Medulla oblongata (tissue), 1 donor: ENCODE data around the gene BRINP3.
"Not testable (repeated sequence)": the region's sequence is repeated elsewhere in the genome, so short reads cannot be mapped to it uniquely, and the experiment has no call there.

Experiments
- DNase-seq: peaks from one replicate; pipeline ENCODE4 v3.0.0-alpha.2; 2015; ENCODE audit errors: extremely low spot score

The BRINP3 gene

GRCh38 chr1:190183588-190183987 lies 294.1 kb downstream of the BRINP3 start:
- DNase-seq = no peak

DNA sequence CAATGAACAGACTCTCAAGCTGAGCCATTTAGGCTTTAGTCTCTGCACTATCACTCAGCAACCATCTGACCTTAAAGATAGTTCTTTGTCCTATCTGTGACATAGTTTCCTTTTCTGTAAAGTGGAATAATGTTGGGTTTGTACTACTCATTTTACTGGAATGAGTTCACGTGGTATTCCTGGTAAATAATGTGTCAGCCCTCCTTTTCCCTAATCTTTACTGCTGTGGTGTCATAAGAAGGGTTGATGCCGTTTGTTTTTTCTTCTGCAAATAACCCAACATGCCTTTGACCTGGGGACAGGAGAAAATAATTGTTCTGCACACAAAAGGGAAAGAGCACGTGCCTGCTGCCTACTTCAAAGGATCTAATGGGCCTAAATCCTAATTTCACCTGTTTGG lies 297.8 kb downstream of the BRINP3 start:
- no peak for DNase-seq

DNA sequence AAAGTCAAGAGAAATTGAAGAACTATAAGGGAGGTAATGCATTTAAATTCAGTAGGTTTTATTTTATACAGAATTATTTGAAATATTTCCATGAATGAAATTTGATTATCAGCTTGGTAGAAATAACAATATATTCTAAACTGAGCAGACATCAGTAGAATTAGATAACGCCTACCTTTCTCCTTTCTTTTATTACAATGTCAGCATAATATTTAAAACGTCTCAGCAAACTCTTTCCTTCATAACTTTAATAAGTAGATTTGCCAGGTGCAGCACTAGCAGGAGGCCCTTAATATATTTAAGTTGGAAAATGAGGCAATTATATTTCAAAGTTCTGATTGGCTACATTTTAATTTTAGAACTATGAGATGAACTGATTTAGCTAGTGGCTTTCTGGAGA lies 298.8 kb downstream of the BRINP3 start:
- no peak for DNase-seq

DNA sequence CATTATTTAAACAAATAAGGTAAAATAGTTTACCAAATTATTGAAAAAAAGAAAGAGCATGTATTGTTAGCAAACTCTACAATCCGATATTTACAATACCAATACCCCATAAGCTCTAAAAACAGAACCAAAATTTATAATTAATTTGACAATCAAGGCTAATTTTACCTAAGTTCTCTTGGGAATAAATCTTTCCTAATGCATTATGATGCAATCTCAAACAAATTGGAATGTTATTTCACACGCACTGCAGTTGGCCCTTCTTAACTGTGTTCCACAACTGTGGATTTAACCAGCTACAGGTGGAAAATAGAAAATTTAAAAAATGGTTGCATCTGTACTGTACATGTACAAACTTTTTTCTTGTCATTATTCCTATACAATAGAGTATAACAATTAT lies 300.1 kb downstream of the BRINP3 start:
- DNase-seq = no peak

- DNase-seq = no peak
These were observed 300.9 kb downstream of the BRINP3 start for GRCh38 chr1:190176776-190177175.

DNA sequence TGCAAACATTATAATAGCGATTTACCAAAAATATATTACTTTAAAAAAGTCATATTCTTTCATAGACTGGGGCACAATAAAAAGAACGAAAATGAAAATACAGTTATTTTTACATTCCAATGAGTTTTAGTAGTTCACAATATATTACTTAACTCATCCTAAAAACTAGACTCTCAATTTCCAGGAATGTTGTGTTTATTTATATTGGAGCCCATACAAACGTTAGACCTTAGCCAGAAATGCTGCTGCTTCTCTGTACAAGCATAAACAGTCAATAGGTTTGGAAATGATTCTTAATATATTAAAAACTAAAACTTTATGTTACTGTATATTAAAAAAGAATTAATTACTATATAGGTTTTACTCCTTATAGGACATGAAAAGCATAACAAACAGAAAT lies 302.3 kb downstream of the BRINP3 start:
- DNase-seq = no peak

- DNase-seq = no peak
These were observed 304.8 kb downstream of the BRINP3 start for GRCh38 chr1:190172651-190173430.

DNA sequence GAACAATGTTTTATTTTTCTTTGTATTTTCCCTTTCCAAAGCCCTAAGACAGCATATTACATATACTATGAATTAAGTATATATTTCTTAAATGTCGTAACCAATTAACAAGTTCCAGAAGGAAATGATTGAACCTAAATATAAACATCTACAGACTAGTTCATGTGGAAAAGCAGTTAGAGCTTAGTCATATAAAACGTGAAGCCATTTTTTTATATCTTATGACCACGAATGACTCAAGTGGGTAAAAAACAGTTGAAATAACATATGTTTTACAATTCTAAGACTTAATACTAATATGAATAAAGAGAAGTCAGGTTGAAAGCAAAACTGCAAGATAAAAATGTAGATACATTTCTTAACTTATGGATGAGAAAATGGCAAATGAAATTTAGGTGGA lies 307.3 kb downstream of the BRINP3 start:
- DNase-seq = no peak

DNA sequence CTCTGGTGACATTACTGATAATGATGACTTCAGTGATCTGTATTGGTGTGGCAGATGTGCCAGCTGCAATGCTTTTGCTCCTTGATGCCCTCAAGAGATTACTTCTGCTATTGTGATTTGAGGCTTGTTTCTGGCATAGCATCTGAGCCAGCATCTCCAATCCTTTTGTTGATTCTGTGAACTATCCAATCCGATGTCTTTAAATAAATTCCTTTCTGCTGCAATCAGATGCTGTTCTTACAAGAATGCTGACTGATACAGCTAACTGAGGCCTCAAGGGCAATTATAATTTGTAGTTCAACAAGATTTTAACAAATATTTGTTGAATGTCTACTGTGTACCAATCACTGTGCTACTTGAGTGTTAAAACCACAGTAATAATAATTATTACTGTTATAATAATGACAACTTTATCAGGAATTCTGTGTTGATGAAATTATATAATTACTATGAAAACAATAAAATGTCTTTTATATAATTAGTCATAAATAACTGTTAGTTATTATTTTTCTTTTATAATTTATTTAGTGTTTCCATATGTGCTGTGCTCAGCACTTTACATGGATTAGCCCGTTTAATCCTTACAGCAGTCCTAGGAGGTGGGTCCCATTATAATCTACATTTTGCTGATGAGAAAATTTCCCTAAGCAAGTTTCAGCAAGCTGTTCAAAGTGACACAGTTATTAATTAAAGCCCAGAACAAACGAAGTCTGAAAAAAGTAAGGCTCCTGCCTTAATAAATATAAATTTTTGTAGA lies 308.2 kb downstream of the BRINP3 start:
- DNase-seq = peak; percentile 5

DNA sequence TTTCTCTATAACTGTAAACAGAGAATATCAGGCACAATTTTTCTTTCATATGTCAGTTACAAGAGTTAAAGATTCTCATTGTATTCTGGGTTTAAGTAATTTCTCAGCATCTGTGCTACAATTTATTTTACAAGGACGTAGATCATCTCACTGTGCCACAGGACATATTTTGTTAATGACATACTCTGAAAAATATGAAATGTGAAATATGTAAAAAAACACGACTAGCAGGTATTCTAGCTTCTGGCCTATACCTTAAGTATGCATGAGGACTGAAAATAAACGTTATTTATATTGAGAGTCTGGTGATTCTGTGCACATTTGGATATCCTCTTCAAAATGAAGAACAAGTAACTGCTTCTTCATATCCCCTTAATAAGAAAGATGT lies 308.8 kb downstream of the BRINP3 start:
- DNase-seq = no peak

DNA sequence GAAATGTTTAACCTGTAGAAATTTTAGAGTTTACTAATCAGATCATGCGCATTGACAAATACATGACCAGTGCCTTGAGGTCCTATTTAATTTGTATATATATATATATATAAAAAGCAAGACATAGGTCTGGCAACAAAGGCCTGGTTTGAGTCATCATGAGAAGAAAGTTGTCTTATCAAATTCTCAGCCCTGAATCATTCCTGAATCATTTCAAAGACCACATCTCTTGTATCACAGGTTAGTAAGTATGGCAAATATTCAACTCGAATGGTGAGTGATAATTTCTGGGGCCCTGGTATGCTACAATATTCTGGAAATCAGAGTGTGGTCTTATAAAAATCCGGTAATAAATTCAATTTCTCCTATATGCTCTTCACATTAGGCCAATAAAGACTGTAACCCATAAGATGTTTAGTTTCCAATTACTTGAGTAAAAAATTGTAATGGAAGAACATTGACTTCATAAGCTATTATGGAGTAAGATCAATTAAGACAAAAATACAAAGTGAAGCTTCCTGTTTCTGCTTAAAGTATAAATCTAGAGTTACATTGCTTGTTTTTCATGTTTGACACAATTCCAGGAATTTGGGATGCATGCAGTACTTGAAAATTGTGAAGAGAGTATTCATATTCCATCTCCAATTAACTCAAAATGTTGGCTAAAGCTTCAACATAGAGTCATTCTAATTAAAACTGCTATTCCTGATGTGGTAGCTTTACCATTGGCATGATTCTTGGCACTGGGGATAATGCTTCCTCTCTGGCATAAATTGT lies 309.4 kb downstream of the BRINP3 start:
- no peak for DNase-seq

DNA sequence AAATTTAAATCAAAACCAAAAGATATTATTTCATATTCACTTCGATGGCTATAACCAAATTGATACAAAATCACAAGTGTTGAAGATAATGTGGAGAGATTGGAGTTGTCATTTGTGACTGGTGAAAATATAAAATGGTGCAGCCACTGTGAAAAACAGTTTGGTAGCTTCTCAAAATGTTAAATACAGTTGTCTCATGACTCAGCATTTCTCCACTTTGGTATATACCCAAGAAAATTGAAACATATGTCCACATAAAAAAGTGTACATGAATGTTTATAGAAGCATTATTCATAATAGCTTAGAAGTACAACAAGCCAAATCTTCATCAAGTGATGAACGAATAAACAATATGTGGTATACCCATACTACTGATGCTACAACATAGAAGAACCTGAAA lies 318.5 kb downstream of the BRINP3 start:
- DNase-seq = no peak

- peak; percentile 21 for DNase-seq
These were observed 322.9 kb downstream of the BRINP3 start for GRCh38 chr1:190154744-190155143.

DNA sequence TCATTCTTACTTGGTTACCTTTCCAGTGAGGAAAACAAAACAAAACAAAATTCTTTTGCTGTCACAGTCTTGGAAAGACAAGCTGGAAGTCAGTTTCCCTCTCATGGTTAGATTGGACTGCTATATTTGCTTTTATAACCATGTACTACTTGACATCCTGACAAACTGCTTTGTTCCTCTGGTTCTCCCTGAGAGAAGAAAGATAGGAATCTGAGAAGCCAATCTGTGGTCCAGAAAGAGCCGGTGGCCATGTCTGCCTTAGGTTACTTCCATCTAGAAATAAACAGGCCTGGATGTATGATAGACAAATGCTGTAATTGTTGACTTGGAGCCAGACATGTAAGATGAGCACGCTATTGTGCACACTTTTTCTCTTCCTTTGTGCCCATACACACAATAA lies 330.0 kb downstream of the BRINP3 start:
- no peak for DNase-seq

DNA sequence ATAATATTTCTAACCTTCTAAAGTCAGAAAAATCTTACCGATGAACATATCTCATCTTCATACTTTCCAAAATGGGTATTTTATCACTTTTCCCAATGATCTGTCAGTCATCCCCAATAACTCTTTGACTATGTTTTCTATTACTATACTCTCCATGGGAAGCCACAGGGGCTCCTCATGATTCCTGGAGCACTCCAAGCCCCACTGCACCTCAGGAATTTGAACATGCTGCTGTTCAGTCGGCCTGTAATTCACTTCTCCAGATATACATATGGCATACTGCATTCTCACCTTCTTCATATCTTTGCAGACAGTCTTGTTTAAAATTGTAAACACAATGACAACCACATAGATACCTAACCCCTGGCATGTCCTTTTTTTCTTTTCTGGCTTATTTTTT lies 333.0 kb downstream of the BRINP3 start:
- DNase-seq = no peak

DNA sequence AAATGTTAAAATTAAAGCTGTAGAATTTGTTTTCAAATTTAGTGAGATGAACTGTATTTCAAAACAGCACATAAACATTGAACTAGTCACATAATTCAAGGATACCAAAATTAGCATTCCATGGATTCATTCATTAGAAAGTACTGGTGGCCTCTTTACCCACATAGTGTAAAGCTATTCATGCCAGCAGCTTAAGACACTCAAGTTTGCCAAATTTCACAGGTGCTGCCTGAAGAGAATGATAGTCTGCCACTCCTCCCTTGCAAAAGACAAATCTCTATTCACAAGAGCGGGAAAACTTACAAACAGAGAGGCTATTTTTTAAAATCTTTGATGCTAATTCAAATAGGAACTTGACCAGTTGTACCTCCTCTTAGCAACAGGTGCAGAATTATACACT lies 337.0 kb downstream of the BRINP3 start:
- DNase-seq = no peak

- DNase-seq = no peak
These were observed 339.0 kb downstream of the BRINP3 start for GRCh38 chr1:190138702-190139101.

GRCh38 chr1:190138266-190138665 lies 339.4 kb downstream of the BRINP3 start:
- no peak for DNase-seq

DNA sequence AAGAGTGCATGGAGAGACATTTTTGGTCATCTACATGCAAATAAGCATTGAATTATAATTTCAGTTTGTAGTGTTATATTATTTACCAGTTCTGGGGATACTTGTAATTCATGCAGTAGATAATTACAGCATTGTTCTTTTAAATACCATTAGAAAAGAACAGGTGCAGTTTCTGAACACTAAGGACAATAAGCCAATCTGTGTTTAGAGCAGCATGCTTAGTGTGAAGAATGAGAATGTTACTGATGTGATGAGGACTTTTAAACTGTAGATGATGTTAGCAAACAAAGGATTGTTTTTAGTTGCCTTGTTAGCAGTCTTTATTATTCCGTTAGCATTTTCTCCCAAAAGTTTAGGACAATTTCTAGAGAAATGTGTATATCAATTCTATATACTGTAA lies 348.3 kb downstream of the BRINP3 start:
- DNase-seq = no peak

DNA sequence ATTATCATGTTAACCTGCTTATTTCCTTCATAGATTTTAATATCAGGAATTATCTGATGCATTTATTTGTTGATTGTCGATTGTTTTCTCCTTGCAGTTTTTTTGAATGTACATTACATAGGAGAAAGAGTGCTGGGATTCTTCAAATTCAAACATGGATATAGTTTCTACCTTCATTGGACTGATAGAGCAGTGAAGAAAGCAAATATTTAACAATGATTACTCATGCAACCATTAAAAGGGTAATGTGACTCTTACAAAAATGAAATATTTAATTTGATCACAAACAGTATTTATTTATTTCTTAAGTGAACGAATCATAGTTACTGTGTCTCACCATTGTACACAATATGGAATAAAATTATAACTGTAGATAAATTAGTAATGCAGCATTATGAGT lies 350.9 kb downstream of the BRINP3 start:
- DNase-seq = no peak

GRCh38 chr1:190124068-190124467 lies 353.6 kb downstream of the BRINP3 start:
- DNase-seq = no peak

DNA sequence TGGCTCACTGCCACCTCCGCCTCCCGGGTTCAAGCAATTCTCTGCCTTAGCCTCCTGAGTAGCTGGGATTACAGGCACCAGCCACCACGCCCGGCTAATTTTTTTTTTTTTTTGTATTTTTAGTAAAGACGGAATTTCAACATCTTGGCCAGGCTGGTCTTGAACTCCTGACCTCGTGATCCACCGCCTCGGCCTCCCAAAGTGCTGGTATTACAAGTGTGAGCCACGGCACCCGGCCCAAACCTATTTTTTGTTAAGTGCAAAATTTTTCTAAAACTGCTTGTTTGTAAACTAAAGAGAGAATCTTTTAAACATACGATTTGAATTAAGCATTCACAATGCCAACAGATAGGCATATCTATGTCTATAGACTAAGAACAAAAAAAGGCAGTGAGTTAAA lies 357.1 kb downstream of the BRINP3 start:
- not testable (repeated sequence) for DNase-seq

DNA sequence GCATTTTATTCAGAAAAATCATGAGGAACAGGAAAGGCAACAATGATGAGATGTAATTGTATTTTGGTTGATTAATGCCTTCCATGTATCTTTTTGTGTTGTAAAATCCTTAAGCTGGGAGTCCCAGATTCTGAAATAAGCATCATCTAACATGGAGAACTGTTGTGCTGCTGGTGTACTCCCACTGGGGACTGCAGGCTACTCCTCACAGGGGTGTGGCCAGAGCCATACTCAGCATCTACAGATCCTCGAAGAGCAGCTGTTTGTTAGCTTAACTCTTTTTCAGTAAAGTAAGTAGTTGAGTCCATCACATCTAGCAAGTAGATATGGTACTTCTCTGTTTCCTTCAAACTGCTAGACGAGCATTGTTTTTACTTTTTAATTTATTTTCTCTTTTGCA lies 358.0 kb downstream of the BRINP3 start:
- DNase-seq = no peak
